SK-N-SH (cell line): ENCODE data around the gene RHBDD3.

ENCODE experiments used
- JUND ChIP-seq: IDR thresholded peaks from 2 replicates; pipeline ENCODE4 v1.4.0; 2012
- RFX5 ChIP-seq: IDR thresholded peaks from 2 replicates; pipeline ENCODE4 v1.6.1; 2012; ENCODE audit warnings: mild to moderate bottlenecking, improper control_type of control experiment, low read length
- TF ChIP-seq, protein P1 (sequence below): fragments of 200-600 bp; sonication (generic); IDR thresholded peaks from 2 replicates; pipeline ENCODE4 v1.6.1; 2017; ENCODE audit warnings: antibody characterized with exemption, mild to moderate bottlenecking, moderate library complexity
- TF ChIP-seq, protein P2 (sequence below): IDR thresholded peaks from 2 replicates; pipeline ENCODE4 v1.4.0; 2012; ENCODE audit warnings: low read depth, borderline replicate concordance
- TF ChIP-seq, protein P3 (sequence below): IDR thresholded peaks from 2 replicates; pipeline ENCODE4 v1.4.0; 2012; ENCODE audit warnings: low read depth

GRCh38 chr22:29305836-29306174 lies 38.0 kb upstream of the RHBDD3 start:
- TF ChIP-seq RFX5, result no peak
- TF ChIP-seq, protein P1, sequence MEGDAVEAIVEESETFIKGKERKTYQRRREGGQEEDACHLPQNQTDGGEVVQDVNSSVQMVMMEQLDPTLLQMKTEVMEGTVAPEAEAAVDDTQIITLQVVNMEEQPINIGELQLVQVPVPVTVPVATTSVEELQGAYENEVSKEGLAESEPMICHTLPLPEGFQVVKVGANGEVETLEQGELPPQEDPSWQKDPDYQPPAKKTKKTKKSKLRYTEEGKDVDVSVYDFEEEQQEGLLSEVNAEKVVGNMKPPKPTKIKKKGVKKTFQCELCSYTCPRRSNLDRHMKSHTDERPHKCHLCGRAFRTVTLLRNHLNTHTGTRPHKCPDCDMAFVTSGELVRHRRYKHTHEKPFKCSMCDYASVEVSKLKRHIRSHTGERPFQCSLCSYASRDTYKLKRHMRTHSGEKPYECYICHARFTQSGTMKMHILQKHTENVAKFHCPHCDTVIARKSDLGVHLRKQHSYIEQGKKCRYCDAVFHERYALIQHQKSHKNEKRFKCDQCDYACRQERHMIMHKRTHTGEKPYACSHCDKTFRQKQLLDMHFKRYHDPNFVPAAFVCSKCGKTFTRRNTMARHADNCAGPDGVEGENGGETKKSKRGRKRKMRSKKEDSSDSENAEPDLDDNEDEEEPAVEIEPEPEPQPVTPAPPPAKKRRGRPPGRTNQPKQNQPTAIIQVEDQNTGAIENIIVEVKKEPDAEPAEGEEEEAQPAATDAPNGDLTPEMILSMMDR, result no peak
- TF ChIP-seq, protein P2, sequence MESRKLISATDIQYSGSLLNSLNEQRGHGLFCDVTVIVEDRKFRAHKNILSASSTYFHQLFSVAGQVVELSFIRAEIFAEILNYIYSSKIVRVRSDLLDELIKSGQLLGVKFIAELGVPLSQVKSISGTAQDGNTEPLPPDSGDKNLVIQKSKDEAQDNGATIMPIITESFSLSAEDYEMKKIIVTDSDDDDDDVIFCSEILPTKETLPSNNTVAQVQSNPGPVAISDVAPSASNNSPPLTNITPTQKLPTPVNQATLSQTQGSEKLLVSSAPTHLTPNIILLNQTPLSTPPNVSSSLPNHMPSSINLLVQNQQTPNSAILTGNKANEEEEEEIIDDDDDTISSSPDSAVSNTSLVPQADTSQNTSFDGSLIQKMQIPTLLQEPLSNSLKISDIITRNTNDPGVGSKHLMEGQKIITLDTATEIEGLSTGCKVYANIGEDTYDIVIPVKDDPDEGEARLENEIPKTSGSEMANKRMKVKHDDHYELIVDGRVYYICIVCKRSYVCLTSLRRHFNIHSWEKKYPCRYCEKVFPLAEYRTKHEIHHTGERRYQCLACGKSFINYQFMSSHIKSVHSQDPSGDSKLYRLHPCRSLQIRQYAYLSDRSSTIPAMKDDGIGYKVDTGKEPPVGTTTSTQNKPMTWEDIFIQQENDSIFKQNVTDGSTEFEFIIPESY, result no peak
- TF ChIP-seq JUND, result no peak
- TF ChIP-seq, protein P3, sequence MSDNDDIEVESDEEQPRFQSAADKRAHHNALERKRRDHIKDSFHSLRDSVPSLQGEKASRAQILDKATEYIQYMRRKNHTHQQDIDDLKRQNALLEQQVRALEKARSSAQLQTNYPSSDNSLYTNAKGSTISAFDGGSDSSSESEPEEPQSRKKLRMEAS, result no peak
